Mammary epithelial cell (primary cell): ENCODE results near the gene FIZ1.

Experiments
- EZH2 ChIP-seq: IDR thresholded peaks from 2 replicates; pipeline ENCODE4 v1.6.1; 2012; ENCODE audit warnings: low read length, inconsistent platforms, borderline replicate concordance
- TF ChIP-seq, protein P1 (sequence below), 2 donors: IDR thresholded peaks in 1 of 2; conservative IDR thresholded peaks in 1 of 2; 2 replicates each; pipeline ENCODE4 v1.5.1; 2011 to 2012; ENCODE audit warnings: inconsistent platforms in 2 of 2, low read length in 2 of 2, mild to moderate bottlenecking in 2 of 2, control low read depth in 1 of 2, low read depth in 1 of 2; ENCODE audit not compliant: insufficient read depth in 1 of 2; ENCODE audit errors: extremely low read depth in 1 of 2

DNA sequence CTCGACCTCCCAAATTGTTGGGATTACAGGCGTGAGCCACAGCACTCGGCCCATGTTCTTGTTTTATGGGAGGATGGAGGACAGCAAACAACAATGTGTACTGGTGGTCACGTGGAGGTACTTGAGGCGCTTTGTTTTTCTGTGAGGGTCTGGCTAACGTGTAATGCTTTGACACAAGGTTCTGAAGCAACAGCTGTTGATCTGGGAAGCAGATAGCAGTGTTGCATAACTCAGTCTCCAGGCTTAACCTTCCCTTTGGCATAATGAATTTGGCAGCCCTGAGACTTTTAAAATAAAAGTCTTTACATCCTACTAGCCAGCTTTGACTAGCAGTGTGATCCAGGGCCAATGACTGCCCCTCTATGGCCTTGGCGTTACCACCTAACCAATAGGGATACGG lies 34.5 kb upstream of the FIZ1 start:
- TF ChIP-seq, protein P1, sequence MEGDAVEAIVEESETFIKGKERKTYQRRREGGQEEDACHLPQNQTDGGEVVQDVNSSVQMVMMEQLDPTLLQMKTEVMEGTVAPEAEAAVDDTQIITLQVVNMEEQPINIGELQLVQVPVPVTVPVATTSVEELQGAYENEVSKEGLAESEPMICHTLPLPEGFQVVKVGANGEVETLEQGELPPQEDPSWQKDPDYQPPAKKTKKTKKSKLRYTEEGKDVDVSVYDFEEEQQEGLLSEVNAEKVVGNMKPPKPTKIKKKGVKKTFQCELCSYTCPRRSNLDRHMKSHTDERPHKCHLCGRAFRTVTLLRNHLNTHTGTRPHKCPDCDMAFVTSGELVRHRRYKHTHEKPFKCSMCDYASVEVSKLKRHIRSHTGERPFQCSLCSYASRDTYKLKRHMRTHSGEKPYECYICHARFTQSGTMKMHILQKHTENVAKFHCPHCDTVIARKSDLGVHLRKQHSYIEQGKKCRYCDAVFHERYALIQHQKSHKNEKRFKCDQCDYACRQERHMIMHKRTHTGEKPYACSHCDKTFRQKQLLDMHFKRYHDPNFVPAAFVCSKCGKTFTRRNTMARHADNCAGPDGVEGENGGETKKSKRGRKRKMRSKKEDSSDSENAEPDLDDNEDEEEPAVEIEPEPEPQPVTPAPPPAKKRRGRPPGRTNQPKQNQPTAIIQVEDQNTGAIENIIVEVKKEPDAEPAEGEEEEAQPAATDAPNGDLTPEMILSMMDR (conservative IDR thresholded peaks at IDR 0.05 in 1 of 2, IDR thresholded peaks at IDR 0.05 in 1 of 2; ENCODE audit: extremely low read depth in 1 of 2, insufficient read depth in 1 of 2, low read depth in 1 of 2, low read length in 2 of 2): no peak
- no peak for TF ChIP-seq EZH2
